OCI-LY7 (cell line): ENCODE data around the gene DNAJC6. TPM values are rescaled to one million over a fixed set of nuclear protein-coding genes. Genes with fewer than 3 reads are reported as not detected.

ENCODE experiments used
- BruUV-seq: library from RNA; stranded (reverse); fragments of 400-500 nt; replicated peaks from 2 replicates; lab custom pipeline; 2021; lab: Mats Ljungman, UMichigan
- CTCF ChIA-PET: fragments of 300-600 bp; sonication (Branson Sonifier 250); formaldehyde crosslinking; loops from one replicate; lab custom pipeline; 2022; ENCODE audit warnings: antibody characterized with exemption; ENCODE audit not compliant: unreplicated experiment; lab: Charles Lee
- POLR2A ChIA-PET: fragments of 300-600 bp; sonication (Branson Sonifier 250); formaldehyde crosslinking; loops from one replicate; lab custom pipeline; 2022; ENCODE audit warnings: antibody characterized with exemption; lab: Charles Lee
- DNase-seq: peaks from one replicate; pipeline ENCODE4 v3.0.0-alpha.2; 2015; ENCODE audit warnings: low spot score
- H2AFZ ChIP-seq: fragments of 200-600 bp; sonication (generic), shearing (Covaris generic); 2 replicates; pipeline ENCODE4 v1.6.1; 2014; ENCODE audit warnings: mild to moderate bottlenecking, antibody characterized with exemption, low read length, moderate library complexity
- H3K27ac ChIP-seq: fragments of 200-600 bp; sonication (generic); 2 replicates; pipeline ENCODE4 v1.5.1; 2014; ENCODE audit warnings: mixed run types, low read depth, mild to moderate bottlenecking, moderate library complexity, low read length, inconsistent platforms; ENCODE audit not compliant: poor library complexity, severe bottlenecking
- H3K36me3 ChIP-seq: fragments of 200-600 bp; sonication (generic); 2 replicates; pipeline ENCODE4 v1.6.1; 2014; ENCODE audit warnings: mild to moderate bottlenecking, antibody characterized with exemption, low read length, moderate library complexity, mixed read lengths; ENCODE audit not compliant: insufficient read depth
- H3K4me1 ChIP-seq: fragments of 200-600 bp; sonication (generic); 2 replicates; pipeline ENCODE4 v1.5.1; 2014; ENCODE audit warnings: mild to moderate bottlenecking, low read length; ENCODE audit not compliant: insufficient read depth, poor library complexity, severe bottlenecking
- H3K4me2 ChIP-seq: fragments of 200-600 bp; sonication (generic); 2 replicates; pipeline ENCODE4 v1.6.1; 2014; ENCODE audit warnings: mild to moderate bottlenecking, low read length
- H3K4me3 ChIP-seq: fragments of 200-600 bp; sonication (generic); 2 replicates; pipeline ENCODE4 v1.5.1; 2014; ENCODE audit warnings: mild to moderate bottlenecking, low read depth, low read length; ENCODE audit not compliant: poor library complexity, severe bottlenecking
- H3K79me2 ChIP-seq: fragments of 200-600 bp; sonication (generic); 2 replicates; pipeline ENCODE4 v1.6.1; 2016; ENCODE audit warnings: low read depth, mild to moderate bottlenecking, low read length, moderate library complexity, mixed read lengths; ENCODE audit not compliant: insufficient read depth
- H3K9me2 ChIP-seq: fragments of 200-600 bp; sonication (generic); 2 replicates; pipeline ENCODE4 v1.6.1; 2016; ENCODE audit warnings: mild to moderate bottlenecking, low read length, mixed read lengths; ENCODE audit not compliant: insufficient read depth
- H3K9me3 ChIP-seq: fragments of 200-600 bp; sonication (generic); 2 replicates; pipeline ENCODE4 v1.6.1; 2014; ENCODE audit warnings: mild to moderate bottlenecking, mixed run types, low read length, mixed read lengths
- H4K20me1 ChIP-seq: fragments of 200-600 bp; sonication (generic); 2 replicates; pipeline ENCODE4 v1.6.1; 2014; ENCODE audit warnings: mild to moderate bottlenecking, antibody characterized with exemption, low read length, moderate library complexity, mixed read lengths; ENCODE audit not compliant: insufficient read depth
- EZH2phosphoT487 ChIP-seq: fragments of 200-600 bp; sonication (generic); IDR thresholded peaks from 2 replicates; pipeline ENCODE4 v1.6.1; 2018; ENCODE audit warnings: low read depth, borderline replicate concordance, mild to moderate bottlenecking, mixed run types, antibody characterized with exemption, low read length, moderate library complexity, mixed read lengths
- intact Hi-C: fragments of 100-400 bp; cut with micrococcal nuclease; formaldehyde crosslinking; loops from one replicate; pipeline ENCODE4 v1.10.0; 2022; ENCODE audit not compliant: unreplicated experiment
- total RNA-seq, 2 experiments: library from RNA; depleted of rRNA in 1 of 2; stranded (reverse); fragments of >200 nt in 1 of 2; shearing (Covaris generic) in 1 of 2; gene quantifications; 2 replicates each; pipeline ENCODE4 v1.2.3, GENCODE V29; 2014 to 2022
- TF ChIP-seq, protein P1 (sequence below): fragments of 200-600 bp; sonication (generic); conservative IDR thresholded peaks from 2 replicates; pipeline ENCODE4 v1.5.1; 2014; ENCODE audit warnings: mild to moderate bottlenecking, antibody characterized with exemption, low read length, moderate library complexity, mixed read lengths

Gene DNAJC6
- total RNA-seq, 2 experiments from 2014 or later, result 6.6 to 10.2 TPM

DNA sequence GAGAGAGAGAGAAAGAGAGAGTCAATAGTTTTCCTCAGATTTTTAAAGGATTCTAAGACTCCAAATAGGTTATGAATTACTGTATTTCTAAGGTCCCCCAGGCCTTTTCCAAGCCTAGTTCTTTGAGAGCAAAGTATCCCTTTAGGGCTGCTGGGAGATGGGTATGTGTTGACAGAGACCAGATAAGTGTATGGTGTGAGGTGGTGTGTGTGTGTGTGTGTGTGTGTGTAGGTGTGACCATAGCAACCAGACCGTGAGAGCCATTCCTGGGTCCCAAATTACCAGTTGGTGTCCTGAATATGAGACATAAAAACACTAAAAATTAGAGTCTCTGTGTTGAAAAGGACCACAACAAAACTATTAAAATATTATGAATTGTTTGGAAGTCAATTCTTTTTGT, 41.7 kb upstream of the DNAJC6 start:
- DNase-seq, result no peak
- no TSS peak for BruUV-seq
- H3K4me2 ChIP-seq, result no peak overlapping the region
- H3K9me2 ChIP-seq, result no peaks in the 10 kb centered on the region
- H3K9me3 ChIP-seq, result no peaks in the 10 kb centered on the region
- H3K79me2 ChIP-seq, result no peaks in the 10 kb centered on the region
- intact Hi-C loops, result no loop called here
- H2AFZ ChIP-seq, result no peak overlapping the region
- POLR2A ChIA-PET, result interaction anchor here (0.9 to 1.2 kb wide), 3 partner anchors 12 to 152 kb away, joined by 3 to 4 read pairs (median 4); no protein-coding TSS in a partner anchor
- H3K4me1 ChIP-seq, result peaks cover 8% of the 10 kb centered on the region
- CTCF ChIA-PET, result interaction anchor here (1.3 kb wide), 1 partner anchor 152 kb away, joined by 5 read pairs; the partner anchor contains the start of genes LEPR and LEPROT
- H3K36me3 ChIP-seq, result no peaks in the 10 kb centered on the region
- peaks cover 3% of the 10 kb centered on the region; the same call in 1 of the 2 replicates for H4K20me1 ChIP-seq
- TF ChIP-seq EZH2phosphoT487, result no peak
- TF ChIP-seq, protein P1, sequence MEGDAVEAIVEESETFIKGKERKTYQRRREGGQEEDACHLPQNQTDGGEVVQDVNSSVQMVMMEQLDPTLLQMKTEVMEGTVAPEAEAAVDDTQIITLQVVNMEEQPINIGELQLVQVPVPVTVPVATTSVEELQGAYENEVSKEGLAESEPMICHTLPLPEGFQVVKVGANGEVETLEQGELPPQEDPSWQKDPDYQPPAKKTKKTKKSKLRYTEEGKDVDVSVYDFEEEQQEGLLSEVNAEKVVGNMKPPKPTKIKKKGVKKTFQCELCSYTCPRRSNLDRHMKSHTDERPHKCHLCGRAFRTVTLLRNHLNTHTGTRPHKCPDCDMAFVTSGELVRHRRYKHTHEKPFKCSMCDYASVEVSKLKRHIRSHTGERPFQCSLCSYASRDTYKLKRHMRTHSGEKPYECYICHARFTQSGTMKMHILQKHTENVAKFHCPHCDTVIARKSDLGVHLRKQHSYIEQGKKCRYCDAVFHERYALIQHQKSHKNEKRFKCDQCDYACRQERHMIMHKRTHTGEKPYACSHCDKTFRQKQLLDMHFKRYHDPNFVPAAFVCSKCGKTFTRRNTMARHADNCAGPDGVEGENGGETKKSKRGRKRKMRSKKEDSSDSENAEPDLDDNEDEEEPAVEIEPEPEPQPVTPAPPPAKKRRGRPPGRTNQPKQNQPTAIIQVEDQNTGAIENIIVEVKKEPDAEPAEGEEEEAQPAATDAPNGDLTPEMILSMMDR, result no peak
- no peak overlapping the region for H3K4me3 ChIP-seq
- no peak overlapping the region for H3K27ac ChIP-seq

DNA sequence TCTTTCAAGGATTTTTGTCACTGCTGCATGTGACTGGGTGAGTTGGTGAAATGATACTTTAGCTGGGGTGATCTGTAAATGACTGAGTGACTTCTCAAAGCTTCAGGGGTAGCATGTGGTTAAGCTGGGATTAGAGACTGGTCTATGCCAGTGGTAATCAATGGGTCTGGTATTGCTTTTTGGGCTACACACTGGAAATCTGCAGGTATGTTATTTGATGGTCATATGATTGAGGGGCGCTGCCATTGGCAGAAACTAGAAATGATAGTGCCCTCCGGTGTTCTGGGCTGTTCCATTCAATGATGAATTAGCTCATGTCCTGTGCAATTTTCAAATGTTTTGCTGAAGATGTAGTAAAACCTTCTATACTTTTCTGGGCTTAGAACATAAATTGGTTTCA, 39.7 kb upstream of the DNAJC6 start:
- H3K9me2 ChIP-seq, result no peaks in the 10 kb centered on the region
- H3K9me3 ChIP-seq, result no peaks in the 10 kb centered on the region
- H4K20me1 ChIP-seq, result peaks cover 3% of the 10 kb centered on the region; the same call in 1 of the 2 replicates
- no peaks in the 10 kb centered on the region for H3K36me3 ChIP-seq
- no peak for DNase-seq
- no peaks in the 10 kb centered on the region for H3K79me2 ChIP-seq
- BruUV-seq, result no TSS peak
- TF ChIP-seq, protein P1, result 0 out of 2 replicates have a peak, but pooled peaks have one; percentile 14
- TF ChIP-seq EZH2phosphoT487, result no peak
- intact Hi-C loops, result no loop called here
- H2AFZ ChIP-seq, result no peak overlapping the region
- H3K4me1 ChIP-seq, result peaks cover 5% of the 10 kb centered on the region
- no peak overlapping the region for H3K4me2 ChIP-seq
- H3K27ac ChIP-seq, result no peak overlapping the region
- ChIA-PET CTCF (no interaction called here), POLR2A (interaction anchor here (0.6 to 1.6 kb wide), 3 partner anchors 8 to 150 kb away, joined by 4 read pairs; no protein-coding TSS in a partner anchor)
- no peak overlapping the region for H3K4me3 ChIP-seq

DNA sequence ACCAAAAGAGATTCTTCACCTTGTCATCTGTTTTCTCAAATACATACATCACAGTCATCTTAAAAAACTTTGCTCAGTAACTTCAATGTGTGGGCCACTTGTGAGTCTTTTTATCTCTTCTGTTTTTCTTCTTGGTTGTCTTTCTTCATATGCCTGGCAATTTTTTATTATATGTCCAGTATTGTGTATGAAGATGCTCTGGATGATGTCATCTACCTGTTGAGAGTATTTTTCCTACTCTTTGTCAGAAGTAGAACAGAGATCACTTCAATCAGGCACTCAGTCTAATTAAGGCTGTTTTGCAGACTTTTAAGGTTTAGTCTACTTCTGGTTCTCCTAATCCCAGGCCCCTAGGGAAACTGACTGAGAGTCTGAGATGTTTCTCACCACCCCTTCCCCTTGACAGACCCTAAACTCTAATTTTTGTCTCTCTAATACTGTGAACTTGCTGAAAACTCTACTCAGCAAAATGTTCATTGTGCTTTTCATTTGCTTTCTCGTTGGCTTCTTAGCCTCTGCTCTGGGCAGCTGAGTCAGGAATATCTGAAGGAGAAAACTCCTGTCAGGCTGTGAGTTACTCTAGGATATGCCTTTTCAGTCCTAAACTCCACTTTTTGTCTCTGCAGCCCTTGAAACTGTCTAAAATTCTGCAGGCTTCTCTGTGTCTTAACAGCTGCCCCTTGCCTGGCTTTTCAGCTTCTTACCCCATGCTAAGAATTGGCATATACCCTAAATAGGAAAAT, 33.0 kb upstream of the DNAJC6 start:
- H3K4me2 ChIP-seq, result peak overlapping the region; percentile 25; the same call in 1 of the 2 replicates
- H3K79me2 ChIP-seq, result peaks cover 13% of the 10 kb centered on the region; the same call in 1 of the 2 replicates
- CTCF ChIA-PET, result no interaction called here
- no peak overlapping the region for H3K27ac ChIP-seq
- H2AFZ ChIP-seq, result no peak overlapping the region
- H3K4me3 ChIP-seq, result no peak overlapping the region
- H3K4me1 ChIP-seq, result peaks cover 52% of the 10 kb centered on the region
- H4K20me1 ChIP-seq, result peaks cover 3% of the 10 kb centered on the region; the same call in 1 of the 2 replicates
- no peaks in the 10 kb centered on the region for H3K9me2 ChIP-seq
- POLR2A ChIA-PET, result interaction anchor here (0.7 to 1.0 kb wide), 2 partner anchors 11 to 226 kb away, joined by 3 read pairs; no protein-coding TSS in a partner anchor
- H3K9me3 ChIP-seq, result no peaks in the 10 kb centered on the region
- BruUV-seq, result no TSS peak
- no peaks in the 10 kb centered on the region for H3K36me3 ChIP-seq
- no peak for DNase-seq
- intact Hi-C loops, result no loop called here
- TF ChIP-seq, protein P1, result no peak
- no peak for TF ChIP-seq EZH2phosphoT487
